ENCODE data around the gene RERE. TPM values are rescaled to one million over a fixed set of nuclear protein-coding genes. Genes with fewer than 3 reads are reported as not detected.

RERE gene
- total RNA-seq, 1 experiment from 2014 or later = 217 TPM

DNA sequence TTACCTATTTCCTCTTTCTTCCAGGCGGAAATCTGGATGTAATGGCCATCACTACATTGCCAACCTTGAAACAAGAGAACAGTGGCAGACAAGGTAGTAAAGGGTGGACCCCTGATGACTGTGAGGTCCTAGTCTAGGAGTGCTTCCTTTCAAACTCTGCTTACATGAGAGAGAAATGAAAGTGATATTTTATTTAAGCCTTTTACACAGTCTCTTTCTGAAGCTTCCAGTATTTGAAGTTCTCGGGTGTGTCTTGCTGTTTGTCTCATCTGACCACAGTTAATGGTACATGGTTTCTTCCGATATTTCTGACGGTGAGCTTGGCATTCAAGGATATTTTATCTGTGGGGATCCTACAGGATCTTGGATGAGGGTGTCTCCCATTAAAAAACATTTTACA is 284.3 kb downstream of the RERE start:
- no peaks in the 10 kb centered on the region for H3K9me3 ChIP-seq (ENCODE audit: control insufficient read depth, insufficient read depth, low read depth, low read length)
- H3K4me3 ChIP-seq (ENCODE audit: low read depth in 2 of 2, low read length in 2 of 2) = no peak overlapping the region
- TF ChIP-seq POLR2AphosphoS5 (IDR thresholded peaks at IDR 0.05; ENCODE audit: low read depth, low read length) (no peak), SIN3A (IDR thresholded peaks at IDR 0.05; ENCODE audit: borderline replicate concordance, insufficient read depth, low read depth, low read length) (no peak), TCF7L2 (IDR thresholded peaks at IDR 0.05; ENCODE audit: low read depth, low read length) (no peak)
- TF ChIP-seq, protein P1, sequence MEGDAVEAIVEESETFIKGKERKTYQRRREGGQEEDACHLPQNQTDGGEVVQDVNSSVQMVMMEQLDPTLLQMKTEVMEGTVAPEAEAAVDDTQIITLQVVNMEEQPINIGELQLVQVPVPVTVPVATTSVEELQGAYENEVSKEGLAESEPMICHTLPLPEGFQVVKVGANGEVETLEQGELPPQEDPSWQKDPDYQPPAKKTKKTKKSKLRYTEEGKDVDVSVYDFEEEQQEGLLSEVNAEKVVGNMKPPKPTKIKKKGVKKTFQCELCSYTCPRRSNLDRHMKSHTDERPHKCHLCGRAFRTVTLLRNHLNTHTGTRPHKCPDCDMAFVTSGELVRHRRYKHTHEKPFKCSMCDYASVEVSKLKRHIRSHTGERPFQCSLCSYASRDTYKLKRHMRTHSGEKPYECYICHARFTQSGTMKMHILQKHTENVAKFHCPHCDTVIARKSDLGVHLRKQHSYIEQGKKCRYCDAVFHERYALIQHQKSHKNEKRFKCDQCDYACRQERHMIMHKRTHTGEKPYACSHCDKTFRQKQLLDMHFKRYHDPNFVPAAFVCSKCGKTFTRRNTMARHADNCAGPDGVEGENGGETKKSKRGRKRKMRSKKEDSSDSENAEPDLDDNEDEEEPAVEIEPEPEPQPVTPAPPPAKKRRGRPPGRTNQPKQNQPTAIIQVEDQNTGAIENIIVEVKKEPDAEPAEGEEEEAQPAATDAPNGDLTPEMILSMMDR (IDR thresholded peaks at IDR 0.05) = no peak
- TF ChIP-seq, protein P2, sequence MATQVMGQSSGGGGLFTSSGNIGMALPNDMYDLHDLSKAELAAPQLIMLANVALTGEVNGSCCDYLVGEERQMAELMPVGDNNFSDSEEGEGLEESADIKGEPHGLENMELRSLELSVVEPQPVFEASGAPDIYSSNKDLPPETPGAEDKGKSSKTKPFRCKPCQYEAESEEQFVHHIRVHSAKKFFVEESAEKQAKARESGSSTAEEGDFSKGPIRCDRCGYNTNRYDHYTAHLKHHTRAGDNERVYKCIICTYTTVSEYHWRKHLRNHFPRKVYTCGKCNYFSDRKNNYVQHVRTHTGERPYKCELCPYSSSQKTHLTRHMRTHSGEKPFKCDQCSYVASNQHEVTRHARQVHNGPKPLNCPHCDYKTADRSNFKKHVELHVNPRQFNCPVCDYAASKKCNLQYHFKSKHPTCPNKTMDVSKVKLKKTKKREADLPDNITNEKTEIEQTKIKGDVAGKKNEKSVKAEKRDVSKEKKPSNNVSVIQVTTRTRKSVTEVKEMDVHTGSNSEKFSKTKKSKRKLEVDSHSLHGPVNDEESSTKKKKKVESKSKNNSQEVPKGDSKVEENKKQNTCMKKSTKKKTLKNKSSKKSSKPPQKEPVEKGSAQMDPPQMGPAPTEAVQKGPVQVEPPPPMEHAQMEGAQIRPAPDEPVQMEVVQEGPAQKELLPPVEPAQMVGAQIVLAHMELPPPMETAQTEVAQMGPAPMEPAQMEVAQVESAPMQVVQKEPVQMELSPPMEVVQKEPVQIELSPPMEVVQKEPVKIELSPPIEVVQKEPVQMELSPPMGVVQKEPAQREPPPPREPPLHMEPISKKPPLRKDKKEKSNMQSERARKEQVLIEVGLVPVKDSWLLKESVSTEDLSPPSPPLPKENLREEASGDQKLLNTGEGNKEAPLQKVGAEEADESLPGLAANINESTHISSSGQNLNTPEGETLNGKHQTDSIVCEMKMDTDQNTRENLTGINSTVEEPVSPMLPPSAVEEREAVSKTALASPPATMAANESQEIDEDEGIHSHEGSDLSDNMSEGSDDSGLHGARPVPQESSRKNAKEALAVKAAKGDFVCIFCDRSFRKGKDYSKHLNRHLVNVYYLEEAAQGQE (IDR thresholded peaks at IDR 0.05; ENCODE audit: insufficient read depth in 1 of 2, low read depth in 2 of 2, low read length in 1 of 2) = no peak
- no peaks in the 10 kb centered on the region; the same call in 1 of the 2 replicates for H3K36me3 ChIP-seq (ENCODE audit: control insufficient read depth, insufficient read depth, low read length)
- 0 out of 2 replicates have a peak, but pooled peaks cover 3% of the 10 kb centered on the region for H3K4me1 ChIP-seq (ENCODE audit: control insufficient read depth, insufficient read depth, low read length)
- intact Hi-C loops (cut with micrococcal nuclease; ENCODE audit: unreplicated experiment) (no loop called here), in situ Hi-C loops (cut with HindIII; ENCODE audit: low pct_unique_long_range_greater_than_20kb, low sequenced_read_pairs) (no loop called here)
- DNase-seq (ENCODE audit: low read depth, low spot score) = no peak
- ChIA-PET CTCF (no interaction called here), POLR2A (no interaction called here)
- H3K27me3 ChIP-seq (ENCODE audit: control insufficient read depth, insufficient read depth, low read length) = no peaks in the 10 kb centered on the region
- H3K27ac ChIP-seq (ENCODE audit: low read length) = no peak overlapping the region
- no TSS peak for BruUV-seq (replicated peaks)
- ATAC-seq = no peak

DNA sequence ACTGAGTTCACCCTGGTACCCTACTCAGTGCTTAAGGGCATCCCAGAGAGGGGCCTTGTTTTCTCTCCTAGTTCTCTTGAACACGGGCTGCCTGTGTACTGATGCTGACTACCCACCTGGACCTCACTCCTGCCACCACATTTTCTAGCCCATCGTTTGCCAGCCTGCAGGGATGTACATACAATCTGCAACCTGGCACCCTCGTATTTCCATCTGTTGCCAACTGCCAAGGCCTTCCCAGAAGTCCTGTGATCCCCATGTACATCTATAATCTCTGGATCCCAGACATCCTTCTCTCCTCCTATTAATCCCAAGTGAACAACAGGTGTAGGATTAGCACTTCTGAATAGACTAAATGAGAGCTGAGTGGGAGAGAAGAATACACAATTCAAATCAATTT is 287.5 kb downstream of the RERE start:
- ATAC-seq = no peak
- POLR2A ChIA-PET = interaction anchor here (0.6 kb wide), 1 partner anchor 196 kb away, joined by 3 read pairs; no protein-coding TSS in a partner anchor
- no peak overlapping the region for H3K27ac ChIP-seq (ENCODE audit: low read length)
- no peak for DNase-seq (ENCODE audit: low read depth, low spot score)
- TSS peak; percentile 9 for BruUV-seq (replicated peaks)
- in situ Hi-C loops (cut with HindIII; ENCODE audit: low pct_unique_long_range_greater_than_20kb, low sequenced_read_pairs) = no loop called here
- no peaks in the 10 kb centered on the region for H3K27me3 ChIP-seq (ENCODE audit: control insufficient read depth, insufficient read depth, low read length)
- CTCF ChIA-PET = no interaction called here
- no peak for TF ChIP-seq POLR2AphosphoS5 (IDR thresholded peaks at IDR 0.05; ENCODE audit: low read depth, low read length)
- TF ChIP-seq, protein P2 (IDR thresholded peaks at IDR 0.05; ENCODE audit: insufficient read depth in 1 of 2, low read depth in 2 of 2, low read length in 1 of 2) = no peak
- TF ChIP-seq, protein P1 (IDR thresholded peaks at IDR 0.05) = no peak
- peaks cover 27% of the 10 kb centered on the region for H3K4me1 ChIP-seq (ENCODE audit: control insufficient read depth, insufficient read depth, low read length)
- H3K36me3 ChIP-seq (ENCODE audit: control insufficient read depth, insufficient read depth, low read length) = no peaks in the 10 kb centered on the region
- H3K4me3 ChIP-seq (ENCODE audit: low read depth in 2 of 2, low read length in 2 of 2) = no peak overlapping the region
- intact Hi-C loops (cut with micrococcal nuclease; ENCODE audit: unreplicated experiment) = no loop called here
- no peaks in the 10 kb centered on the region for H3K9me3 ChIP-seq (ENCODE audit: control insufficient read depth, insufficient read depth, low read depth, low read length)

All from Panc1 (cell line).